KMS-11 (cell line): ENCODE data around the gene TNRC6B.

Experiments
- H2AFZ ChIP-seq: fragments of 200-600 bp; sonication (generic); 2 replicates; pipeline ENCODE4 v1.6.1; 2016; ENCODE audit warnings: antibody characterized with exemption, mixed run types, low read depth
- H3K27ac ChIP-seq: fragments of 200-600 bp; sonication (generic); 2 replicates; pipeline ENCODE4 v1.6.1; 2016; ENCODE audit warnings: mild to moderate bottlenecking, mixed run types
- H3K27me3 ChIP-seq: fragments of 200-600 bp; sonication (generic); 2 replicates; pipeline ENCODE4 v1.6.1; 2017; ENCODE audit warnings: mild to moderate bottlenecking, low read depth, mixed run types, moderate library complexity; ENCODE audit not compliant: insufficient read depth
- H3K36me3 ChIP-seq: fragments of 200-600 bp; sonication (generic); 2 replicates; pipeline ENCODE4 v1.6.1; 2017; ENCODE audit warnings: mild to moderate bottlenecking, mixed run types; ENCODE audit not compliant: insufficient read depth
- H3K4me1 ChIP-seq: fragments of 200-600 bp; sonication (generic); 2 replicates; pipeline ENCODE4 v1.6.1; 2016; ENCODE audit warnings: mild to moderate bottlenecking, low read depth, mixed run types; ENCODE audit not compliant: poor library complexity, severe bottlenecking
- H3K4me2 ChIP-seq: fragments of 200-600 bp; sonication (generic); 2 replicates; pipeline ENCODE4 v1.7.0; 2016; ENCODE audit warnings: mild to moderate bottlenecking, mixed run types
- H3K4me3 ChIP-seq: fragments of 200-600 bp; sonication (generic); IDR thresholded peaks from 2 replicates; pipeline ENCODE4 v1.6.1; 2017; ENCODE audit warnings: low read depth, low read length, mixed read lengths; ENCODE audit not compliant: insufficient read depth
- H3K79me2 ChIP-seq: fragments of 200-600 bp; sonication (generic); 2 replicates; pipeline ENCODE4 v1.6.1; 2016; ENCODE audit warnings: low read depth, mixed run types; ENCODE audit not compliant: insufficient read depth
- H3K9ac ChIP-seq: fragments of 200-600 bp; sonication (generic); 2 replicates; pipeline ENCODE4 v1.6.1; 2016; ENCODE audit warnings: mild to moderate bottlenecking, mixed run types
- H4K20me1 ChIP-seq: fragments of 200-600 bp; sonication (generic); 2 replicates; pipeline ENCODE4 v1.6.1; 2016; ENCODE audit warnings: mild to moderate bottlenecking, mixed run types; ENCODE audit not compliant: insufficient read depth
- TF ChIP-seq, protein P1 (sequence below): fragments of 200-600 bp; sonication (generic); conservative IDR thresholded peaks from 2 replicates; pipeline ENCODE4 v1.6.1; 2017; ENCODE audit warnings: low read depth, mild to moderate bottlenecking, antibody characterized with exemption, low read length, moderate library complexity, mixed read lengths

TNRC6B gene

DNA sequence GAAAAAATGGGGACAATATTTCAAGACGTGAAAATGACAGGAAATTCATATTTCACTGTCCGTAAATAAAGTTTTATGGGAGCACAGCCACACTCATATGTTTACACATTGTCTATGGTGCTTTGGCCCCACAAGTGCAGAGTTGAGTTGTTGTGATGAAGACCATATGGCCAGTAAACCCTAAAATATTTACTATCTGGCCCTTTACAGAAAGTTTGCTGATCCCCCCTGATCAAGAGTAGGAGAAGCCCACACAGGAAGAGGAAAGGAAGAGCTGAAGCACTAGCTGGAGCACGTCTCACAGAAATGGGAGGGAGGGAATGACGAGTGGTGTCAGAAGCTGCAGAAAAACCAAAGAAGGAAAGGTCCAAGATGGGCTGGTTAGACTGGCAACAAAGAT, 78.8 kb downstream of the TNRC6B start:
- no peaks in the 10 kb centered on the region for H3K4me1 ChIP-seq
- H3K4me2 ChIP-seq = no peak overlapping the region
- no peak overlapping the region for H3K27ac ChIP-seq
- H3K9ac ChIP-seq = no peak overlapping the region
- H2AFZ ChIP-seq = no peak overlapping the region
- H4K20me1 ChIP-seq = no peaks in the 10 kb centered on the region
- no peaks in the 10 kb centered on the region for H3K36me3 ChIP-seq
- H3K79me2 ChIP-seq = no peaks in the 10 kb centered on the region
- no peak overlapping the region for H3K4me3 ChIP-seq
- H3K27me3 ChIP-seq = no peaks in the 10 kb centered on the region
- TF ChIP-seq, protein P1, sequence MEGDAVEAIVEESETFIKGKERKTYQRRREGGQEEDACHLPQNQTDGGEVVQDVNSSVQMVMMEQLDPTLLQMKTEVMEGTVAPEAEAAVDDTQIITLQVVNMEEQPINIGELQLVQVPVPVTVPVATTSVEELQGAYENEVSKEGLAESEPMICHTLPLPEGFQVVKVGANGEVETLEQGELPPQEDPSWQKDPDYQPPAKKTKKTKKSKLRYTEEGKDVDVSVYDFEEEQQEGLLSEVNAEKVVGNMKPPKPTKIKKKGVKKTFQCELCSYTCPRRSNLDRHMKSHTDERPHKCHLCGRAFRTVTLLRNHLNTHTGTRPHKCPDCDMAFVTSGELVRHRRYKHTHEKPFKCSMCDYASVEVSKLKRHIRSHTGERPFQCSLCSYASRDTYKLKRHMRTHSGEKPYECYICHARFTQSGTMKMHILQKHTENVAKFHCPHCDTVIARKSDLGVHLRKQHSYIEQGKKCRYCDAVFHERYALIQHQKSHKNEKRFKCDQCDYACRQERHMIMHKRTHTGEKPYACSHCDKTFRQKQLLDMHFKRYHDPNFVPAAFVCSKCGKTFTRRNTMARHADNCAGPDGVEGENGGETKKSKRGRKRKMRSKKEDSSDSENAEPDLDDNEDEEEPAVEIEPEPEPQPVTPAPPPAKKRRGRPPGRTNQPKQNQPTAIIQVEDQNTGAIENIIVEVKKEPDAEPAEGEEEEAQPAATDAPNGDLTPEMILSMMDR = no peak

DNA sequence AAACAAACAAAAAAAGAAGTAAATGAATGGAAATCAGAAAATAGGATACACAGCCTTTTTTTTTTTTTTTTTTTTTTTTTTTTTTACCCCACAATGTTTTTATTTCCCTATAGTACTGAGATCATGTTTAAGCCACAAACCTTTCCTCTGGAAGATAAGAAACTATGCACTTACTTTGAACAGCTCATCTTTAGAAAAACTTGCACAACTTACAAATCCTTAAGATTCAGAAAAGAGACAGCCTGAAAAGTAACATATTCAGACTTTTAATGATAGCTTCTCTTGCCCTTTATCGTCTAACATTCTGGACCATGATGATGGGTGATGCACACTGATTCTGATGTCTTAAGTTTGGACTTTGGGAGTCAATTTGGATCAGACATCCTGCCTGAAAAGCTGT, 80.3 kb downstream of the TNRC6B start:
- TF ChIP-seq, protein P1 = no peak
- no peaks in the 10 kb centered on the region for H4K20me1 ChIP-seq
- no peaks in the 10 kb centered on the region for H3K27me3 ChIP-seq
- no peak overlapping the region for H3K9ac ChIP-seq
- no peak overlapping the region for H3K4me2 ChIP-seq
- H3K4me1 ChIP-seq = no peaks in the 10 kb centered on the region
- H3K79me2 ChIP-seq = no peaks in the 10 kb centered on the region
- no peak overlapping the region for H3K27ac ChIP-seq
- H3K36me3 ChIP-seq = no peaks in the 10 kb centered on the region
- no peak overlapping the region for H2AFZ ChIP-seq
- no peak overlapping the region for H3K4me3 ChIP-seq

DNA sequence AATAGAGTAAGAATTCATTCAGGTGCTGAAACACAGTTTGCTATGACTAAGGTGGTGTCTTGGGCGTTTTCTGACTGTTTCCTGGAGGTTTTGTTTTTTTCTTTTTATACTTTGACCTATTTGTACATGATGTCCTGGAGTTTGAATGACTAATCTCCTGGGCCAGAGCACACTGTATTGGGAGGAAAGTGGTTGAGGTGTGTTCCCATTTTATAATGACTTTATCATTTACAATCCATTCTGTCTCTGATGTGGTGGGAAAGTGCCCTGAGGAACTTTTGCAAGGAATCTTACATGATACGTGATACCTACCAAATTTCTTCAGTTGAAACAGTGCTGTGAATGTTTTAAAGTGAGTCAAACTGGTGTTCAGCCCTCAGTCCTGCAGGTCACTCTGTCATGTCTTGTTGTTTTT, 80.8 kb downstream of the TNRC6B start:
- no peak overlapping the region for H3K9ac ChIP-seq
- no peaks in the 10 kb centered on the region for H4K20me1 ChIP-seq
- no peak overlapping the region for H3K27ac ChIP-seq
- no peak overlapping the region for H3K4me3 ChIP-seq
- no peaks in the 10 kb centered on the region for H3K36me3 ChIP-seq
- H2AFZ ChIP-seq = no peak overlapping the region
- H3K27me3 ChIP-seq = no peaks in the 10 kb centered on the region
- TF ChIP-seq, protein P1 = no peak
- no peak overlapping the region for H3K4me2 ChIP-seq
- H3K79me2 ChIP-seq = no peaks in the 10 kb centered on the region
- no peaks in the 10 kb centered on the region for H3K4me1 ChIP-seq

DNA sequence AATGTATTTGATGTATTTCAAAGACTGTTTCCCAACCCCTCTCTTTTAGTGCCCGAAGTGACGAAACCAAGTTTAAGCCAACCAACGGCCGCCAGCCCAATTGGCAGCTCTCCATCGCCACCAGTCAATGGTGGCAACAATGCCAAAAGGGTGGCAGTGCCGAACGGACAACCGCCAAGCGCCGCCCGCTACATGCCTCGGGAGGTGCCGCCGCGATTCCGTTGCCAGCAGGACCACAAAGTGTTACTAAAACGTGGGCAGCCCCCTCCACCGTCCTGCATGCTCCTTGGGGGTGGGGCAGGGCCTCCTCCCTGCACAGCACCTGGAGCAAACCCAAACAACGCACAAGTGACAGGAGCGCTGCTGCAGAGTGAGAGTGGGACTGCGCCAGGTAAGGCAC, 84.1 kb downstream of the TNRC6B start:
- no peaks in the 10 kb centered on the region for H3K36me3 ChIP-seq
- no peaks in the 10 kb centered on the region for H3K79me2 ChIP-seq
- H4K20me1 ChIP-seq = no peaks in the 10 kb centered on the region
- H3K27me3 ChIP-seq = no peaks in the 10 kb centered on the region
- TF ChIP-seq, protein P1 = no peak
- no peaks in the 10 kb centered on the region for H3K4me1 ChIP-seq
- H3K4me2 ChIP-seq = no peak overlapping the region
- H2AFZ ChIP-seq = no peak overlapping the region
- H3K4me3 ChIP-seq = no peak overlapping the region
- no peak overlapping the region for H3K27ac ChIP-seq
- no peak overlapping the region for H3K9ac ChIP-seq
